Jurkat, Clone E6-1 (cell line): ENCODE results near the gene COQ3. TPM values are rescaled to one million over a fixed set of nuclear protein-coding genes. Genes with fewer than 3 reads are reported as not detected.
A peak's percentile ranks its signal among the peaks of the same experiment; 100 is the strongest.

Experiments
- DNase-seq: peaks from one replicate; pipeline ENCODE4 v3.0.0-alpha.2; 2011; ENCODE audit warnings: low read depth, low spot score
- H3K4me3 ChIP-seq: 2 replicates; pipeline ENCODE4 v1.5.1; 2011; ENCODE audit warnings: mild to moderate bottlenecking, low read length, control low read depth, moderate library complexity
- polyA plus RNA-seq: library from polyadenylated mRNA; unstranded; fragments of >200 nt; gene quantifications from one replicate; pipeline ENCODE4 v1.2.1, GENCODE V29; 2012; ENCODE audit warnings: missing spikeins; ENCODE audit not compliant: insufficient read length, insufficient read depth

Gene COQ3, protein sequence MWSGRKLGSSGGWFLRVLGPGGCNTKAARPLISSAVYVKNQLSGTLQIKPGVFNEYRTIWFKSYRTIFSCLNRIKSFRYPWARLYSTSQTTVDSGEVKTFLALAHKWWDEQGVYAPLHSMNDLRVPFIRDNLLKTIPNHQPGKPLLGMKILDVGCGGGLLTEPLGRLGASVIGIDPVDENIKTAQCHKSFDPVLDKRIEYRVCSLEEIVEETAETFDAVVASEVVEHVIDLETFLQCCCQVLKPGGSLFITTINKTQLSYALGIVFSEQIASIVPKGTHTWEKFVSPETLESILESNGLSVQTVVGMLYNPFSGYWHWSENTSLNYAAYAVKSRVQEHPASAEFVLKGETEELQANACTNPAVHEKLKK
- 13.1 TPM for polyA plus RNA-seq

DNA sequence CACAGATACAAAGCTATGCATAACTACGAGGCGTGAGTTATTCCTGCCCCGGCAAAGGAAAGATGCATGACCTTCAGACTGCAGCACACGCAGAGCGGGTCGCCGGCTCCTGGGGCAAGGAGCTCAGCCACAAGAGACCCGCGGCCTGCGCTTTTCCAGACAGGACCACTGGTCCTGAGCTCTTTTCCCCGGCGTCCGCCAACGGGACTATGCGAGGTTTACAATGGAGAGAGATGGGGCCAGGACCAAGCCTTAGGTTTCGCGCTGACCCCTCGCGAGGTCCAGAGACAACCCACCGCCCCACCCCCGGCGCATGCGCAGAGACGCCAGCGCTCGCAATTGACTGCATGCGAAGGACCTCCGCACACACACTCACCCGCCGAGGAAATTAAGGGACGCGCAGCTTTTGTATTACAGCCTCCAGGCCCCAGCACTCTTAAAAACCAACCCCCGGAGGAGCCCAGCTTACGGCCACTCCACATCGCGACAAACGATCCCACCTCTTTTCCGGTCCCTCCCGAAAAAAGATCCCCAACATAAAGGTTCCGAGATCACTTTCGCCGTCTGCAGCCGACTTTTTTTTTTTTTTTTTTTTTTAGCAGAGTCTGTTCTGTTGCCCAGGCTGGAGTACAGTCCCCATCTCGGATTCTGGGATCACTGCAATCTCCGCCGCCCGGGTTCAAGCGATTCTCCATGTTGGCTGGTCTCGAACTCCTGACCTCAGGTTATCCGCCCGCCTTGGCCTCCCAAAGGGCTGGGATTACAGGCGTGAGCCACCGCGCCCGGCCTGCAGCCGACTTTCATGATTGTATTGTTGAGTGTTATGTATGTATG lies at the start of gene COQ3:
COQ3 (minus strand) TSS at position 498 of the 834 bp plus-strand sequence; CDS start at position 482, 16 bp downstream.
- peak; percentile 60 for DNase-seq
- peak within 1 kb of the TSS; percentile 84 for H3K4me3 ChIP-seq

DNA sequence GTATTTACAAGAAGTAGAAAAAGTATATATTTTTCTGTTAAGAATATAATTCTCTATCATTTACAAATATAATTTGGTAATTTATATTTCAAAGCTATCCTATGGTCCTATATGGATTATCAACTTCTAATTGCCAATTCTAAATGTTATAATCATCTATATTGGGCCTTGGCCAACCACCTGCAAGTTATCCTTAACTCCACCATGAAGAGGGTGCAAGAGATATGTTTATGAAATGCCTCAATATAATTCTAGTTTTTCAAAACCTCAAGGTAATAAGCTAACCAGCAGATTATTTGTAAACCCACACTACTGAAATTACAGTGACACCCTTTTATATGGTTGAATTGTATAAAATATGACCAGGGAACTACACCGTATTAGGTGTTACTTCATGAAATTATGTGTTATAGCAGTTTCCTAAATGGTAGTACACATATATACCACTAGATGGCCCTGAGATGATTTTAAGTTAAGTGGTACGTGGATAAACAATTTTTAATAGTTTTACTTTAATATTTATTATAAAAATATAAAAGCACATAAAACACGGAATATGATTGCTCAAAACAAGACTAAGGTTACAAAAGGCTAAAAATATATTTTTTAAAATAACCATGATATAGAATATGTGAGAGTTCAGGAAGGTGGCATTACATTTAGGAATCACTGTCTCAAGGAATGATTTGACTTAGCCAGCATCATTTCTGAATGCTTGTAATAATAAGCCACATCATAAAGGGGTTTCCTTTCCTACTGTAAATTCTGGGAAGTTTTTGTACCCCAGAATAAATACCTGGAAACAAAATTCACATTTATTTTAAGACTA lies 40.9 kb upstream of the COQ3 start:
- DNase-seq: peak; percentile 37
- no peak overlapping the region for H3K4me3 ChIP-seq

DNA sequence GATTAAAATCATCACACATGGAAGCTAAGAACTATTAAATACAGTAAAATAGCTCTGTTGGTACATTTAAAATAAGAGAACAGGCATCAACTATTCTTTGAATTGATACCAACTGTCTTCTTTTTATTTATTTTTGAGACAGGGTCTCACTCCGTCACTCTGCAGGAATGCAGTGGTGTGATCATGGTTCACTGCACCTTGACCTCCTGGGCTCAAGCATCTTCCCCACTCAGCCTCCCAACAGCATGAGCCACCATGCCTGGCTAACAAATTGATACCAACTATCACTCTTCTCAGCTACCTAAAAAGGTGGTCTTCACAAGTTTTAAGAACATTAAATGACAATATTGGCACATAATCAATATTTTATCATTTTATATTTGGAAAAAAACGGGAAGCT lies 38.9 kb upstream of the COQ3 start:
- no peak for DNase-seq
- H3K4me3 ChIP-seq: no peak overlapping the region

DNA sequence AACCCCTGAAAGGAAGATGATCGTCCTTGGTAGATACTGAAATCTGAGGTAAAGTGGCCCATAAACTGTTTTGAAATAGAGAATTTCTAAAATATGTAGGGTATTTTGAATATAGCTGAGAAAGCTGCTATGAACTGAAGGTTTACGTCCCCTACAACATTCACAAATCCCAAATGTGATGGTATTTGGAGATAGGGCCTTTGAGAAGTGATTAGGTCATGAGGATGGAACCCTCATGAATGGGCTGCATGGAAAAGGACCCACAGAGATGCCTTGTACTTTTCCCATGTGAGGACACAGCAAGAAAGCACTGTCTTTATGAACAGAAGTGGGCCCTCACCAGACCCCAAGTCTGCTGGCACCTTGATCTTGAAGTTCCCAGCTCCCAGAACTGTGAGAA lies 37.9 kb upstream of the COQ3 start:
- no peak for DNase-seq
- H3K4me3 ChIP-seq: no peak overlapping the region

DNA sequence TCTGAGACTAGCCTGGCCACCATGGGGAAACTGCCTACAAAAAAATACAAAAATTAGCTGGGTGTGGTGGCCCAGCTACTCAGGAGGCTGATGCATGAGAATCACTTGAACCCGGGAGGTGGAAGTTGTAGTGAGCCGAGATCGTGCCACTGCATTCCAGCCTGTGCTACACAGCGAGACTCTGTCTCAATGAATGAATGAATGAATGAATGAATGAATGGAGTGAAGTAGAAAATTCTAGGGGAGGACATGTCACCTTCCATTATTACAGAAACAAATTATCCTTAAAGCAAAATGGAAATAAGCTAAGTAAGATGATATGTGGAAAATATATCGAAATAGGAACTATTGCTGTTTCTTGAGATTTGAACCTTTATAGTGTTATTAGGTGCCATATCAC lies 34.0 kb upstream of the COQ3 start:
- no peak for DNase-seq
- H3K4me3 ChIP-seq: no peak overlapping the region

DNA sequence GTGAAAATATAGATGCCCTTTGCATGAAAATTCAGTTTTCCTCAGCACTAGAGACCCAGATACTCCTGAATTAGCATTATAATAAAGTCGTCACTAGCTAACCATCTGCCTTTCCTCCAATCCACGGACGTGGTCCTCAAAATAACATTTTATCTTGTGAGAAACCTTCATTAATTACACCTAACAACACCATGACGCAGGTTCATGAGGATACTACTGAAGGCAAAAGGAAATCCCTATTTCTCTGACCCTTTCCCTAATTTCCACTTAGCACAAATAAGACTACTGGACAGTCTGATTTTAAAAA lies 32.4 kb upstream of the COQ3 start:
- peak overlapping the region; percentile 99 for H3K4me3 ChIP-seq
- no peak for DNase-seq

DNA sequence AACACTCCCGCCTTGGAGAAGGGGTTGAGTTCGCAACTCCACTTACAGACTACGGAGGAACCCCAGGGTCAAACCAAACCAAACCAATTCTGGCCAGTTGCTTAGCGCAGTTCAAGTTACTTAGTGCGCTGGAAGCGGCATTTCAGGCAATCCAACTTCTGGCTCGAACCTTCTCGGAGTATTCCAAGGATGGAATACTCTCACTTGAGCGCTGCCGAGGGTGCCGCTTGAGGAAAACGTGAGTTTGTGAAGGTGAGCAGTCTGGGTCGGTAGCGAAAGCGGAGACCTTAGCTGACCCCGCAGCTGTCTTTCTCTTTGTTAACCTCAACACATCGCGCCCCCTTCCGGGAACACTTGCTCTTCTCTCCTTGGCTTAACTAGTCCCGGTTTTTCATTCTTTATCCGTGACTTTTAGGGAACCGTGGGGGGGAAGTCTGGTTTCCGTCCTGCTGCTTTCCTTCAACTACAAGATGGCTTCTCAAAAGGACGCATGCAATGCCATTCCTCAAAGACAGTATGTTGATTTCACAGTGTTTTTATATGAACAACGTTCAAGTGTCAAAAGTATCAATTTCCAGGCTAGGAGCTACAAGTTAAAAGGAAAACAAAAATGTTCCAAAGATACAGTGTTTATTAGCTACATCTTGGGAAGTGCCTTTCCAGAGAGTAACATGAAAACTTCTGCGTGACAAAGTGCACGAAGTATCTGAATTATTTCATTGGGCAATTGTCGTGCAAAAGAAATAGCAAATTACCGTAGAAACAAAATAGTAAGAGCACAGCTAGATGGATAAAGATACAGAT lies 31.9 kb upstream of the COQ3 start:
- peak overlapping the region; percentile 99 for H3K4me3 ChIP-seq
- DNase-seq: peak; percentile 84

DNA sequence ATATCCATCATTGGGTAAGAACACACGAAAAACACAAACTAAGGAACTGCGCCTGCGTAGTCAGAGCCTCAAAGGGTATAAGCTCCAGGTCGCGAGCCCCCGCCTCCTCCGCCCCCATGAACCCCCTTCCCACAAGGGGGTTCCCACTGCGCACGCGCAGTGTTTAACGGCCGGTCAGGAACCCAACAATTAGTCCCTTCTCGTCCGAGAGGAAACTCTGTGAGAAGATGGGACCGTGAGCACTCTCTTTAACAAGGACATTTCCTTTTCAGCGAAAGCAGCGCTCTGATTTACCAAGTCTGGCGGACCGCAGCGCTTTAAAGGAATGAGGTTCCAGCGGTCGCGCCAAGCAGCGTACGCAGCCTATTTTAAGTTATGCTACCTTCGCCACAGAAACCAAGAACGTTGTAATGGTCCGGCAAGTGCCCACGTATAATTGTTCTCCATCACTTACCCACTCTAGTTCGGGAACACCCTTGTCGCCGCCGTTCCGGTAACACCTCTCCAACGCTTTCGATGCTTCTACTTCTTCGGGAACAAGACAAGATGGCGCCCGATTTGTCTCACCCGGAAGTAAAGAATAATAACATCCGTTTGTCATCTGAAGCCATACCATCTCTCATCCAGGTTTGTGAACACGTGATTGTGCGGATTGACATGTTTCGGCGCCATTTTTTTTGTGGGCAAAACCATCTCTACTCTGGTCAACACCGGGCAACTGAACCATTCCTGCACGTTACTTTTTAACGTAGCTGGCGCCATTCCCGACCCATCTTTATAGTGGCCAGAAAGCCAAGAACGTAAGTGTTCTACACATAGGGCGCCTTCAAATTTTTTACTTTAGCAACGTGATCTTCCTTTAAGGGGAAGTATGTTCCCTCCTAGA lies 31.0 kb upstream of the COQ3 start, which contains the start of gene PNISR:
PNISR (minus strand) TSS at position 548 of the 886 bp plus-strand sequence. CDS start 10,649 bp downstream, outside the sequence.
- peak; percentile 99 for DNase-seq
- H3K4me3 ChIP-seq: peak within 1 kb of the TSS; percentile 99

DNA sequence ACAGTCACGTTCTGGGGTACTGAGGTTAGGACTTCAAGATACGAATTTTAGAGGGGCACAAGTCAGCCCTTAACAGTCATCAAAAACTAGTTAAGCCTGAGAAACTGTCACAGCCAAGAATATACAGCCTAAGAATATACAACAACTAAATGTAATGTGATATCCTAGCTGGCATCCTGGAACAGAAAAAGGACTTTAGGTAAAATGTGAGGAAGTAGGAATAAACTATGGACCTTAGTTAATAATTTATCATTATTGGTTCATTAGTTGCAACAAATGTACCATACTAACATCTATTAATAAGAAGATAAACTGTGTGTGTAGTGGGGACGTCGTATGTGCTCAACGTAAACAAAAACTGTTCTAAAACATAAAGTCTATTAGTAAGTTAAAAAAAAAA lies 30.0 kb upstream of the COQ3 start:
- no peak for DNase-seq
- peak overlapping the region; percentile 99 for H3K4me3 ChIP-seq

DNA sequence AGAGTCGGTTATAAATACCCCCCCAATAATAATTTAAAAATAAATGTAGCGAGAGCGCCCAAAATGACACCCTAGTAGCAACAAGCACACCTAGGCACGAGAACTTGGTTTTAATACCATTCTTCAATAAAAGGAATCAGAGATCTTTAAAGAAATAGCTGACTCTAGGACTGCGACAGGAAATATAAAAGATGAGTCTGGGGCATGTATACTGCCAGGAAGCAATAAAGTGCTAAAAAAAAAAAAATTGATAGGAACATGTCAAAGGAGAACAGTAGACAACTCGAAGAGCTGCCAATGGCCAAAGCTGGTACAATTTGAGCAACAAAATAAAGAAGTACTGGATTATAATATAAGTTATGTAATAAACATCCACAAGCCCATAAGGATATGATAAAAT lies 28.9 kb upstream of the COQ3 start:
- no peak for DNase-seq
- H3K4me3 ChIP-seq: no peak overlapping the region

DNA sequence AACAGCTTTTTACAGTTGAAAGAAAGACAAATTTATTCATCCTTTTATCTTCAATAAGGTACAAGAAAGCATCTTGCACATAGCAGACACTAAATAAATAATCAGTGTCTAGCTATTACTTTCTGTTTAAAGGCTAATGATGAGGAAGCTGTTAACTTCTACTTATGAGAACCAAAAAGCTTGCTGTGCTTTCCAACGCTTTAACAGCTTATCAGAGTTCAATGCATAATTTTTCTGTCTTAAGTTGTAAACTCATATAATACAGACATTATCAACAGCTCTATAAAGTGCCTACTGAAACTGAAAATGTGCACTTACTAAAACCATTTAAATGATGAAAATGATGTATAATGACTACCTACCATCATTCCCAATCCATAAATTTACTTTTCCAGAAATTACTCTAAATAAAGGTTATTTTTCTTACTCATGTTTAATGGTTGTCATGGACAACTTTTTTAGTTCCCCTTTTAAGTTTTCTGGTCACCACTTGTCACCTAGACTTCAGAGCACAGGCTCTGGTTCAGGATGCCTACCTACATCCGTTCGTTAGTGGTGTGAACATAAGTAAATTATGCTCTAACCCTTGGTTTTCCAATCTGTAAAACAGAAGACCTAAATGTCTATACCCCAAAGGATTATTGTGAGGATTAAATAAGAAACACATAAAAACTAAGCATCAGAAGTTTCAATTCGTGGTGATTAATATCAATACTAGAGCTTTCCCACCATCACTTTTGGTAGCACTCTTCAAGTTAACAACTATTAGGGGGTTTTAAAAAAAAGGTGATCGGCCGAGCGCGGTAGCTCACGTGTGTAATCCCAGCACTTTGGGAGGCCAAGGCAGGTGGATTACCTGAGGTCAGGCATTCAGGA lies 23.1 kb upstream of the COQ3 start:
- H3K4me3 ChIP-seq: no peak overlapping the region
- DNase-seq: no peak

DNA sequence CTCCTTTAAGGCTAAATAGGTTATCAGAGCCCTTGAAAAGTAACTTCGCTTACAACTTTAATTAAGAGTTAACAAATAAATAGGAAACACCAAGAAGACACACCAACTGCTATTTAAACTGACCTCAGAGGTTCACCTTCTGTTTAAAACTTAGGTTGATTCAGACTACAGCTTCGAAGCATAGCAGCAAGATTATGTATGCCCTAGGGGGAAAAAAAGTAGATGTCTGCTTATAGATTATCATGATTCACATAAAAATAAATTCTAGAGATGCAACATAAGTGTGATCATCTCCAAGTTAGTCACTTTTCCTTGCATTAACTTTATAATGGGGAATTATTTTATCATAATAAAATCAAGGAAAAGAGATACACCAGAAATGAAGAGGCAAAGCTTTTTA lies 22.2 kb upstream of the COQ3 start:
- DNase-seq: no peak
- H3K4me3 ChIP-seq: no peak overlapping the region

DNA sequence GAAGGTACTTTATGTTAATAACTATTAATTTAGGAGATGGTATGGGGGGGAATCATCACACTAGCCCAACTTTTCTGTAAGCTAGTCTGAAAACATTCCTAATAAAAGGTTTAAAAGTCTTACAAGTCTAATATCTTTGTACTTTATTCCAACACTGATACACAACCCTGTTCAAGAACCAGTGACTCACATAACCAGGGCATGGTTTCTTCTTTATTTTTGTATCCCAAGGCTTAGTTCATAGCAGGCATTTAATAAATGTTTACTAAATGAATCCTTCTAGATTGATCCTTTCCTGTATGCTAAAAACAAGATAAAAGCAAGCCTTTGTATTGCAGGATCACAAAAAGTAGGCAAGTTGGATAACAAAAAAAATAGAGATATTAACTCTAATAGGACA lies 21.5 kb upstream of the COQ3 start:
- no peak overlapping the region for H3K4me3 ChIP-seq

DNA sequence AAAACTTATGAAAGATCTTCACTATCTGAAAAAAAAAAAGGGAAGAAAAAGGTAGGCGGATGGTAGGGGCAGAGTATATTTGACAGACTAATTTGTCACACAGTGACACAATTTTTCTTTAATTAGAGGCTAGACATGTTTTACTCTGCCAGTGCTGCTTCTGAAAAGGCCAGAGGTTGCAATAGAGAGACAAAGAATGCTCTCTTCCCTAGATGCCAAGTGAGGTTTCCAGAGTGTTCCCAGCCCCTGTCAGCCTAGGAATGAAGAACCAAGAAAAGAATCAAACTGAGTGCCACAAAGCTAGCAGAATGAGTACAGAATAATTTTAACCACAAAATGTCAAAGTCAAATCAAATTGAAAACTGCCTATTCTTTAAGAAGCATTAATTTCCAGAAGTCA lies 18.1 kb upstream of the COQ3 start:
- DNase-seq: no peak
- no peak overlapping the region for H3K4me3 ChIP-seq

More for the DNA sequence above, 21.5 kb upstream of the COQ3 start:
- no peak for DNase-seq

DNA sequence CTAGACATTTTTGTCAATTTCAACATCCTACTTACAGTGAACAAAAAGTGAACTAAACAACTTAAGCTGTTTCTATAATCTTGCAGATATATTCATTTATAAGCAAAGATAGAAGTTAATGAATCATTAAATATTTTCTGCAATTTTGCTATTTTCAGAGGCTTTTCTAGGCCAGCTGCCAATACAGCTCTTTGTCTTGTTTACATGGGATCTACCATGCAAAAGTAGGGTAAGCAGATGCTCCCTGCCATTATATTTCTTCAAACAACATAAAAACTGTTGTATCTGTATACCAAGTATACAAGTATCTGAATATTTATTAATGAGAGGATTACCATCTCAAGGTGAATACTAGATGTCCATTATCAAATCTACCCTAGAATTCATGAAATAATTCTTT lies 15.7 kb upstream of the COQ3 start:
- no peak overlapping the region for H3K4me3 ChIP-seq
- no peak for DNase-seq

DNA sequence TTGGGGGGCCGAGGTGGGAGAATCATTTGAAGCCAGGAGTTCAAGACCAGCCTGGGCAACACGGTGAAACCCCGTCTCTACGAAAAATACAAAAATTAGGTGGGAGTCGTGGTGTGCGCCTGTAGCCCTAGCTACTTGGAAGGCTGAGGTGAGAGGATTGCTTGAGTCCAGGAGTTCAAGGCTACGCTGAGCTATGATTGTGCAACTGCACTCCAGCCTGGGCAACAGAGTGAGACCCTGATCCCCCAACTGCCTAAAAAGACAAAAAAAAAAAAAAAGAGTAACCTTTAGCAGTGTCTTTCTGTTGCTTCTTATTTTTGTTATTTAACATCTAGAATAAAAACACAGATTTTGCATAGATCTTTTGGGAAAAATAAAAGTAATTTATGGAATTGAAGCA lies 13.1 kb upstream of the COQ3 start:
- DNase-seq: no peak
- H3K4me3 ChIP-seq: no peak overlapping the region

DNA sequence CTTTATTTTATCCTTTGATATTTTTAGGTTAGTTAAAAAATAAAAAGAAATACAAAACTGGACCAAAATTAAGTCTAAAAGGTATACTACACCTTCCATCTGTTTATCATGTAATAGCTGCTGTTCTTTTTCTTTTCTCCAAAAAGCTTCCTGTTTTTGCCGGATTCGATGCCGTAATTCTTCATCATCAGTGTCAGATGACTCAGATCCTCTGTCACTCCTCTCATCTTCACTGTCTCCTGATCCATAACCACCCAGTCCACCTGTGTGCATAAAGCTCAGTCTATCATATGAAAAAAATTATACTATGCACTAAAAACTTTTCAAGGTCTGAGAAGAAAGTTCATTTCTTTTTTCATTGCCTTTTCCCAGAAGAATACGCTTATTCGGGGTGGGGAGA lies 8.5 kb upstream of the COQ3 start:
- no peak overlapping the region for H3K4me3 ChIP-seq
- DNase-seq: no peak
